OCI-LY1 (cell line): ENCODE results near the gene PAMR1.

ENCODE experiments used
- H2AFZ ChIP-seq: fragments of 200-600 bp; sonication (generic), shearing (Covaris generic); 2 replicates; pipeline ENCODE4 v1.6.0; 2014; ENCODE audit warnings: antibody characterized with exemption, mild to moderate bottlenecking, low read length
- H3F3A ChIP-seq: fragments of 200-600 bp; sonication (generic), shearing (Covaris generic); 2 replicates; pipeline ENCODE4 v1.6.0; 2014; ENCODE audit warnings: mild to moderate bottlenecking, antibody characterized with exemption, low read length, moderate library complexity; ENCODE audit not compliant: insufficient read depth
- H3K27ac ChIP-seq: fragments of 200-600 bp; sonication (generic); 2 replicates; pipeline ENCODE4 v1.5.1; 2014; ENCODE audit warnings: low read length, mixed run types, mild to moderate bottlenecking, low read depth; ENCODE audit not compliant: poor library complexity, severe bottlenecking
- H3K27me3 ChIP-seq: fragments of 200-600 bp; sonication (generic); 2 replicates; pipeline ENCODE4 v1.6.0; 2014; ENCODE audit warnings: antibody characterized with exemption, mild to moderate bottlenecking, low read length, moderate library complexity; ENCODE audit not compliant: insufficient read depth
- H3K36me3 ChIP-seq: fragments of 200-600 bp; sonication (generic); 2 replicates; pipeline ENCODE4 v1.6.1; 2014; ENCODE audit warnings: mild to moderate bottlenecking, antibody characterized with exemption, low read length, moderate library complexity, mixed read lengths; ENCODE audit not compliant: insufficient read depth
- H3K4me1 ChIP-seq: fragments of 200-600 bp; sonication (generic); 2 replicates; pipeline ENCODE4 v1.5.1; 2014; ENCODE audit warnings: mild to moderate bottlenecking, low read length, moderate library complexity; ENCODE audit not compliant: insufficient read depth, severe bottlenecking
- H3K4me2 ChIP-seq: fragments of 200-600 bp; sonication (generic), shearing (Covaris generic); 2 replicates; pipeline ENCODE4 v1.6.1; 2014; ENCODE audit warnings: low read length
- H3K4me3 ChIP-seq: fragments of 200-600 bp; sonication (generic); 2 replicates; pipeline ENCODE4 v1.5.1; 2014; ENCODE audit warnings: low read length, low read depth, mild to moderate bottlenecking, mixed read lengths; ENCODE audit not compliant: poor library complexity, severe bottlenecking
- H3K79me2 ChIP-seq: fragments of 200-600 bp; shearing (Covaris generic); 2 replicates; pipeline ENCODE4 v1.6.1; 2016; ENCODE audit warnings: mixed run types, low read length, mixed read lengths; ENCODE audit not compliant: insufficient read depth
- H3K9ac ChIP-seq: fragments of 200-600 bp; sonication (generic), shearing (Covaris generic); 2 replicates; pipeline ENCODE4 v1.6.1; 2014; ENCODE audit warnings: mild to moderate bottlenecking, low read length, mixed read lengths
- H3K9me2 ChIP-seq: fragments of 200-600 bp; sonication (generic), shearing (Covaris generic); 2 replicates; pipeline ENCODE4 v1.6.1; 2014; ENCODE audit warnings: low read depth, mild to moderate bottlenecking, low read length, mixed read lengths
- H3K9me3 ChIP-seq: fragments of 200-600 bp; shearing (Covaris generic); 2 replicates; pipeline ENCODE4 v1.6.1; 2014; ENCODE audit warnings: low read length, mixed read lengths
- H4K20me1 ChIP-seq: fragments of 200-600 bp; sonication (generic), shearing (Covaris generic); 2 replicates; pipeline ENCODE4 v1.6.0; 2016; ENCODE audit warnings: mild to moderate bottlenecking, low read length; ENCODE audit not compliant: insufficient read depth
- CTCF ChIP-seq: fragments of 200-600 bp; sonication (generic), shearing (Covaris generic); IDR thresholded peaks from 2 replicates; pipeline ENCODE4 v1.5.1; 2017; ENCODE audit warnings: mild to moderate bottlenecking, antibody characterized with exemption, low read length, moderate library complexity, mixed read lengths
- EZH2 ChIP-seq: fragments of 200-600 bp; sonication (generic), shearing (Covaris generic); IDR thresholded peaks from 2 replicates; pipeline ENCODE4 v1.8.0; 2017; ENCODE audit warnings: borderline replicate concordance, mixed run types, mild to moderate bottlenecking, antibody characterized with exemption, low read length, moderate library complexity, mixed read lengths

PAMR1 gene

GRCh38 chr11:35518766-35519165, 6.7 kb downstream of the PAMR1 start:
- Histone ChIP-seq H3K9ac (no peak overlapping the region), H3K27me3 (no peaks in the 10 kb centered on the region), H3K9me2 (no peaks in the 10 kb centered on the region), H3K9me3 (no peaks in the 10 kb centered on the region), H3K4me1 (no peaks in the 10 kb centered on the region), H3K4me3 (no peak overlapping the region), H3K36me3 (no peaks in the 10 kb centered on the region), H3K27ac (no peak overlapping the region), H3F3A (no peaks in the 10 kb centered on the region), H3K4me2 (no peak overlapping the region), H3K79me2 (no peaks in the 10 kb centered on the region), H4K20me1 (no peaks in the 10 kb centered on the region), H2AFZ (no peak overlapping the region)
- no peak for TF ChIP-seq EZH2
- no peak for TF ChIP-seq CTCF

- Histone ChIP-seq H3K4me2 (no peak overlapping the region), H3K9me3 (no peaks in the 10 kb centered on the region), H3F3A (no peaks in the 10 kb centered on the region), H2AFZ (no peak overlapping the region), H3K27me3 (no peaks in the 10 kb centered on the region), H3K4me1 (no peaks in the 10 kb centered on the region), H3K27ac (no peak overlapping the region), H3K4me3 (no peak overlapping the region), H3K9me2 (no peaks in the 10 kb centered on the region), H3K36me3 (no peaks in the 10 kb centered on the region), H4K20me1 (no peaks in the 10 kb centered on the region), H3K9ac (no peak overlapping the region), H3K79me2 (no peaks in the 10 kb centered on the region)
- TF ChIP-seq EZH2 (no peak), CTCF (no peak)
Measured at GRCh38 chr11:35517481-35517880, 7.9 kb downstream of the PAMR1 start.

GRCh38 chr11:35516403-35516802, 9.0 kb downstream of the PAMR1 start:
- H3K4me2 ChIP-seq, result no peak overlapping the region
- no peaks in the 10 kb centered on the region for H3F3A ChIP-seq
- no peaks in the 10 kb centered on the region for H3K36me3 ChIP-seq
- no peak overlapping the region for H2AFZ ChIP-seq
- no peaks in the 10 kb centered on the region for H3K79me2 ChIP-seq
- H3K9ac ChIP-seq, result no peak overlapping the region
- no peak for TF ChIP-seq EZH2
- no peak for TF ChIP-seq CTCF
- no peaks in the 10 kb centered on the region for H3K9me2 ChIP-seq
- no peaks in the 10 kb centered on the region for H3K4me1 ChIP-seq
- H3K27me3 ChIP-seq, result no peaks in the 10 kb centered on the region
- H3K4me3 ChIP-seq, result no peak overlapping the region
- no peaks in the 10 kb centered on the region for H4K20me1 ChIP-seq
- no peak overlapping the region for H3K27ac ChIP-seq
- no peaks in the 10 kb centered on the region for H3K9me3 ChIP-seq
